GM19238 (cell line): ENCODE measurements around the gene MTMR10.

Experiments
- DNase-seq: peaks from one replicate; pipeline ENCODE4 v3.0.0; 2011; ENCODE audit warnings: low spot score; ENCODE audit not compliant: insufficient read length

The MTMR10 gene

DNA sequence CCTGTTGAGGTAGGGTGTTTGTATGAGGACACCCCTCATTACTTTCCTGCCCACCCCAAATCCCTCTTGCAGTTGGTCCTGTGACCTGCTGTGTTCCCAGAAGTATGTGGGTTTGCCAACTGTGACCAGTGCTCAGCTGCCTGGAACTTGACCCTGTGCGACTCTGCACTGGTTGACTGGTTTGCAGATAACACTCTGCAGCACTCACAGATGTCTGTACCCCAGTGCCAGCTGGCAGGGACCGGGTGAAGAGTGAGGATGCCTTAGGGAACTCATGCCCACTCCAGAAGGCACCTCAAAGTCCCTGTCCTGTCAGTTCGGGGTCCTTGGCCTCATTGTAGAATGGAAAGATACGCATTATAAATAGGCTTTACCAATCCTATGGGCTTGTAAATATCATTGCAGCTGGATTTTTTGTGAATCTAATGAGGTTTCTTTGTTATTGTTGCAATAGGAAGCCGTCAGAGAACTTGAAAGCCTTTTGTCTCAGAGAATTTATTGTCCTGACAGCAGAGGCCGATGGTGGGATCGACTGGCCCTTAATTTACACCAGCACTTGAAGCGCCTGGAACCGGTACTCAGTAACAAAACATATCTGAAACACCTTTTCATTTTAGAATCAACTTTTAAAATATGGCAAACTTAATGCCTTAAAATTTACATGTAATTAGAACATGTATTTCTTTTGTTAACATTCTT lies 69.5 kb downstream of the MTMR10 start:
- no peak for DNase-seq

DNA sequence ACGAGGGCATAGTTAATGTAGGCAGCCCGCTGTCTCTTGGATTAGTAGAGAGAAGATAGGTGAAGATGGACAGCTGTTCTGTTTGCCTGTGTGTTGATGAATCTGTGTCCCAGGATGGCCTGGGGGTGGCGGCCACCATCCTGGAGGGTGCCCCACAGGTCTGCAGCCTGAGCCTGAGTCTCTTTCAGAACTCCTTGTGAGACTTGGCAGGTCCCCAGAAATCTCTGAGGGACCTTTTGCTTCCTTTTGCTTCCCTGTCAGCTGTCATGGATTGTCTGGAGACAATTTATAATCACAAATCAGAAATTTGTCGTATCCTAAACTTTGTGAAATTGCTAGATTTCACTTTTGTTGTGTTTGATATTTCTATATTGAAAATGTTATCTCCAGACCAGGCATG lies 70.3 kb downstream of the MTMR10 start:
- DNase-seq: no peak

DNA sequence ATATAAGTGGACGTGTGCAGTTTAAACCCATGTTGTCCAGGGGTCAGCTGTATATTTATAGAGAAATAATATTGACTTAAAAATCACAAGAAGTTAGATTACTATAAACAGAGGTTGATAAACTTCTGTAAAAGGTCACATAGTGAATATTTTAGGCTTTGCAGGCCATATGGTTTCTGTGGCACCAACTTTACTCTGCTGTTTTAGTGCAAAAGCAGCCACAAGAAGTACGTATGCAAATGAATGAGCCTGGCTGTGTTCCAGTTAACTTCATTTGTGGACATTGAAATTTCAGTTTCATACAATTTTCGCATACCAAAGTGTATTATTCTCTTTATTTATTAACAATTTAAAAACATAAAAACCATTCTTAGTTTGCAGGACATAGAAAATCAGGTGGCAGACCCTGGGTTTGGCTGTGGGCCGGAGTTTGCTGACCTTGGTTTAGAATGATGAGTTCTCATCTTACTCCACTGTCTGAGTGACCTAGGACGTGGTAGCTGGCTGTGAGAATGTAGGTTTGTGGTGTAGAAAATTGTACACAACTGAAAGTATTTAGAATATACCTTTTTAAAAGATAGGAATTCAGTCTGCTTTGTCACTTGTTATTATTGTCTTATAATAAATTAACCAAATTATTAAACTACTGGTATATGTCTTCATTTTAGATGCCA lies 71.4 kb downstream of the MTMR10 start:
- DNase-seq: no peak

GRCh38 chr15:30918366-30918765 lies 73.1 kb downstream of the MTMR10 start:
- no peak for DNase-seq

DNA sequence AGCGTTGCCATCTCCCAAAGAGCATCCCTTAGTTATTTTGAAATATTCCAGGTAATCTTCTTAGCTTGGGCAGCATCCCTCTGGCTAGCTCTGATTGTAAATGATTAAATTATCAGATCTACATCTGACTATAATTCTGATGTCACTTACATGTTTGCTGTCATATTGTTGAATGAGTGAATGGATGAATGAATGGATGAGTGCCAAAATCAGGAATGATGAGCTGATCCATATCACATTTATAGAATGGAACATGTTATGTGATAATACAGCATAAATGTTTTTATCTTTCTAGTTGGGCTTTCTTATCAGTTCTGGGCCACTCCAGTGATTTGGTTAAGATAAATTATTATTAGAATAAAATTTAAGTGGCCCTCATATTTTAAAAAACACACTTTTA lies 73.8 kb downstream of the MTMR10 start:
- DNase-seq: no peak

- DNase-seq: no peak
These were observed 74.4 kb downstream of the MTMR10 start for GRCh38 chr15:30917013-30917412.

DNA sequence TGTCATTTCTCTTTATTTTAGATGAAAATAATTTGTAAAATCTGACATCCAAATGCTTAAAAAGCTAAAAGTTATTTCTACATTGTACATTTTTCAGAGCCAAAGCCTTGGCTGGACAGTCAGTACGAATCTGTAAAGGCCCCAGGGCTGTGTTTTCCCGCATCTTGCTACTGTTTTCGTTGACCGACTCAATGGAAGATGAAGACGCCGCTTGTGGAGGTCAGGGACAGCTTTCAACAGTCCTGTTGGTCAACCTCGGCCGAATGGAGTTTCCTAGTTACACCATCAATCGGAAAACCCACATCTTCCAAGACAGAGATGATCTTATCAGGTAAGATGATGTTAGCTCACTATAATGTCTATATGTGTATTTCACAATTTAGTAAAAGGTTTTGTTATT lies 77.7 kb downstream of the MTMR10 start:
- no peak for DNase-seq

DNA sequence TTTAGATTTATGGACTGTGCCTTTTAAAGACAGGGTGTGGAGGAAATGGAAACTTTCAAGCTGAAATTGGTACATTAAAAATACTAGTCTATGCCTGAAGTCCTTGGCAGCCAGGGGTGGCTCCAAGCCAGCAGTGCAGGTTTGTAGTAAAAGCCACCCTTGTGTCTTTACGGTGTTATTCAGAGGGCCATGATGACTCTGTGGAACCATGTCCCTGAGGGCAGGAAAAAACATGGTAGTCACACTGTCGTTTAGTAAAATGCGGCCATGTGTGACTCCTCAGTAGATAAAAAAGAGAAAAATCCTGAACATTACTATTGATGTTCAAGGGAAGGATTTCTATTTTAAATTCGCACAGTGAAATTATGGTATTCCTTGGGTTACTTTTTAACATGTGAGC lies 85.1 kb downstream of the MTMR10 start:
- no peak for DNase-seq

DNA sequence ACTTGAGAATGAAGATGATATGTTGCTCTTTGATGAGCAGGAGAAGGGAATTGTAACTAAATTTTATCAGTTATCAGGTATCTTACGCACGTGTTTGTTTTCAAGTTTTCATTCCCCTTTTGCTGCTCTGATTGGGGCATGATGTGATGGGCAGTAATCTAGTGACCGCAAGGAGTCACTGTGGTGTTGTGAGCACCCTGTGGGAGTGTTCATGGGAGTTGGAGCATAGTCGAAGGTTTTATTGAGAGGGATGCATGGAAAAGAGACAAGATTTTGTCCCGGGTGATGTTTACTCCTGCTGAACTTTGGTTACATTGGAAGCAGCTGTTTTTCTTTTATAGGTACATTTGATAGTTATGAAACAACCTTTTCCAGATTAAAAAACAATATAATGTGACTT lies 85.6 kb downstream of the MTMR10 start:
- no peak for DNase-seq

DNA sequence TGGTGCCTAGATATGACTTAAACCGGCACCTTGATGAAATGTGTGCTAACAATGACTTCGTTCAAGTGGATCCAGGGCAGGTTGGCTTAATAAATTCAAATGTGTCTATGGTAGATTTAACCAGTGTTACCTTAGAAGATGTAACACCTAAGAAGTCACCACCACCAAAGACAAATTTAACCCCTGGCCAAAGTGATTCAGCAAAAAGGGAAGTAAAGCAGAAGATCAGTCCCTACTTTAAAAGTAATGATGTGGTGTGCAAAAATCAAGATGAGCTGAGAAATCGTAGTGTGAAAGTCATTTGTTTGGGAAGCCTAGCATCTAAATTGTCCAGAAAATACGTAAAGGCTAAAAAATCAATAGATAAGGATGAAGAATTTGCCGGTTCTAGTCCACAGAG lies 86.6 kb downstream of the MTMR10 start:
- no peak for DNase-seq

DNA sequence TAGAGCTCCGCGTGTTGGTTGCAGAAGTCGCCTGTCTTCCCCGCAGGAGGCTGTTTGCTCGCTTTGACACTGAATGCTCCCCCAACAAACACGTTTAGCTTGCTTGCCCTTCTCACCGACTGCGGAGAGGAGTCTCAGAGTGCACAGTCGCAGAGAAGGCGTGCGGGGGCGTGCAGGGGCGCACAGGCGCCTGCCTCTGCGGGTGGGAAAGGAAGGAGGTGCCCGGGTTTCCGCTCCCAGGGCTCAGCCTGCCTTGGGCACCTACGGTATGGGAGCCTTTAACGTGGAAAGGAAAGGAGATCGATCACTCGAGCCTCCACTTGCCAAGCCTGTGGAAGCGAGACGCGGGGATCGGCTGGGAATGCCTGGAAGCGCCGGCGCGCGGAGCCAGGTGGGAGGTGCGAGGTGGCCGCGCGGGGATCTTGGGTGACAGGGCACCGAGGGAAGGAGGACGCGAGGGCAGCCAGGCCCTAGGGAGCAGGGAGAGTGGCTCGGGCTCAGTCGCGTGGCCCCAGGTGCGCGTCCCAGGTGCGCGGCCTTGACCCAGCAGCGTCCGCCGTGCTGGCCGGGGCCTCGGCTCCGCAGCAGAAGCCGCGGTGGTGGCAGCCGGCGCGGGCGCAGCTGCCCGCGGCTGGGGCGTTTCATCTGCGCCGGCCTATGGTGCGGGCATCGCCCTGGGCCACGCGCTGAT lies 87.8 kb downstream of the MTMR10 start, which contains the start of gene FAN1:
Gene FAN1, plus strand, starts transcription at position 419 of the 691 bp plus-strand sequence. CDS start 749 bp downstream, outside the sequence.
- DNase-seq: peak; percentile 75

DNA sequence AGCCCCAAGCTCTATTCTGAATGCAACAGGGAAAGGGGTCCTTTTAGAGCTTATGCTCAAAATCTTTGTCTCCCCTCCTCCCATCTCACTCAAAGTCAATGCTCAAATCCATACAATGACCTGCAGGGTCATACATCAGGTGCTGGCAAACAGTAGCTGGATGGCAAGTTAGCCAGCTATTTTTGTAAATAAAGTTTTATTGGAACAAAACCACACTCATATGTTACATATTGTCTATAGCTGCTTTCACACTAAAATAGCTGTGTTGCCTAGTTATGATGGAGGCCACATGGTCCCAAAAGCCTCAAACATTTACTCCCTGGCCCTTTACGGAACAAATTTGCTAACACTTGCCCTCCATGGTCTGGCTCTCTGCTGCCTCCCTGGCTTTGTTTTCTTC lies 89.5 kb downstream of the MTMR10 start:
- DNase-seq: no peak

- no peak for DNase-seq
These were observed 95.2 kb downstream of the MTMR10 start for GRCh38 chr15:30896211-30896606.

DNA sequence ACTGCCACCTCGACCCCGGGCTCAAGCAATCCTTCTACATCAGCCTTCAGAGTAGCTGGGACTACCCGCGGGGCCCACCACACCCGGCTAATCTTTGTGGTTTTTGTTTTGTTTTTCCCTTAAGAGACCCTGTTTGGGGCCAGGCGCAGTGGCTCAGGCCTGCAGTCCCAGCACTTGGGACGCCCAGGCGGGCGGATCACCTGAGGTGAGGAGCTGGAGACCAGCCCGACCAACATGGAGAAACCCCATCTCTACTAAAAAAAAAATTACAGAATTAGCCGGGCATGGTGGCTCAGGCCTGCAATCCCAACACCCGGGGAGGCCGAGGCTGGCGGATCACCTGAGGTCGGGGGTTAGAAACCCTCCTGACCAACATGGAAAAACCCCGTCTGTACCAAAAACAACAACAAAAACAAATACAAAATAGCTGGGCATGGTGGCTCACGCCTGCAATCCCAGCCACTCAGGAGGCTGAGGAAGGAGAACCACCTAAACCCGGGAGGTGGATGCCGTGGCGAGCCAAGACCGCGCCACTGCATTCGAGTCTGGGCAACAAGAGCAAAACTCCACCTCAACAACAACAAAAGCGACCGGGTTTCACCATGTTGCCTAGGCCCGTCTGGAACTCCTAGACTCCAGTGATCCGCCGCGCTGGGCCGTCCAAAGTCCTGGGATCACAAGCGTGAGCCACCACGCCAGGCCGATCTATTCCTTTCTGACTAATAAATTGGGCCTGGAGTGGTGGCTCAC lies 95.8 kb downstream of the MTMR10 start:
- no peak for DNase-seq

DNA sequence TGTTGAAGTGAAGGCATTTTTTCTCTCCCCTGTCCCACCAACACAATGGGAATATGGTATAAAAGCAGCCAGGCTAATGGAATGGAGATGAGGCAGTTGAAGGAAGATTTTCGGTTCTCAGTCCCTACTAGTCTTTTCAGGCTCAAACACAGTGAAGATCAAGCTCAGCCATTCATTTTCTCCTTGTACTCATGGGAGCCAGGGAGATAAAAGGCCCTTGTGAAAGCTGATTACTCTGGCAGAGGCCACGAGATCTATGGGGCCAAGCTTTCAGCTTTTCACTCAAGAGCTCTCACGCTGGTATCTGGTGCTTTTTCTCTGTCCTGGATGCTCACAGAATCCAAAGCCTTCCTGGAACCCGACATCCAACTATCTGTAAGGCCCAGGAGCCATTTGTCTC lies 102.2 kb downstream of the MTMR10 start:
- no peak for DNase-seq
